Central memory CD8-positive, alpha-beta T cell (primary cell): ENCODE results near the gene GADL1.

Experiments
- ATAC-seq: fragments of 150-1000 bp; cut with Tn5 transposase; replicated peaks from 2 replicates; pipeline ENCODE4 v1.10.0; 2022; ENCODE audit warnings: mild to moderate bottlenecking, moderate FRiP score, moderate number of reproducible peaks; ENCODE audit not compliant: poor library complexity, severe bottlenecking; ENCODE audit errors: extremely low read depth
- DNase-seq, 2 donors: peaks; one replicate each; pipeline ENCODE4 v3.0.0; 2021; ENCODE audit warnings: low spot score in 2 of 2
- H3K27ac Mint-ChIP-seq: one replicate; pipeline ENCODE4 v1.8.0; 2022; ENCODE audit warnings: low read depth, mild to moderate bottlenecking, moderate library complexity, mixed read lengths
- H3K27me3 Mint-ChIP-seq: one replicate; pipeline ENCODE4 v1.8.0; 2022; ENCODE audit warnings: mixed read lengths
- H3K36me3 Mint-ChIP-seq: one replicate; pipeline ENCODE4 v1.8.0; 2022; ENCODE audit warnings: mild to moderate bottlenecking, moderate library complexity, mixed read lengths; ENCODE audit not compliant: insufficient read depth
- H3K4me1 Mint-ChIP-seq: one replicate; pipeline ENCODE4 v1.8.0; 2022; ENCODE audit warnings: mixed read lengths
- H3K4me3 Mint-ChIP-seq: one replicate; pipeline ENCODE4 v1.8.0; 2022; ENCODE audit warnings: mild to moderate bottlenecking, moderate library complexity, mixed read lengths
- H3K9me3 Mint-ChIP-seq: one replicate; pipeline ENCODE4 v1.8.0; 2022; ENCODE audit warnings: mixed read lengths

The GADL1 gene

DNA sequence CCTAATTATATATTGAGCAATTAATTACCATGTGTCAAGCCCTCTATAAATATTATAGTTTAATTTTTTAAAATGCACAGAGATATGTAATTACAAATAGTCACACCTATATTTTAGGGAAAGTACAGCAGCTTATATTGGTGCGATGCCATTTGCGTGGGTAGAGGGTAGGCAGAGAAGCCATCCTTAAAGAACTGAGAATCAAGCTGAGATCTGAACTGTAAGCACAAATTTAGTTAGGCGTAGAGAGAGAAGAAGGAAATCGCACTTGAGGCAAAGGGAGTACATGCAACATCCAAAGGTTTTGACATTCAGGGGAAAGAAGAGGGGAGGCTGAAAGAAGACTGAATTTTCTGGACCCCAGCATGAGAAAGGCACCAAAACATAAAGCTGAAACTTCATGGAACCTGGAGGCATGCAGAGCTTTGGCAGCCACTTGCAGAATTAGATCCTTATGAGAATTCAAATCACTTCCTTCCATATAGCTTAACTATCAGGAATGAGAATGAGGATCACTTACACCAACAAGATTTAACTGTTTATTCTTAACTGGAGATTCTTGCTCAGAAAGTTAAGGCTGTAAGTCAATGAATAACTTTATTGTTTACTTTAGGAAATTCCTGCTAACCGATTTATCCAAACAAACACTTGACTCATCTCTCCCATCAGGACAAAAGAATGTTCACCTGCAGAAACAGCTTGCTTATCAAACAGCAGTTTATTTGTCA is 173.7 kb downstream of the GADL1 start:
- no peaks in the 10 kb centered on the region for H3K4me1 Mint-ChIP-seq
- H3K4me3 Mint-ChIP-seq = no peak overlapping the region
- H3K27me3 Mint-ChIP-seq = no peaks in the 10 kb centered on the region
- DNase-seq (no peak), ATAC-seq (no peak)
- H3K36me3 Mint-ChIP-seq = no peaks in the 10 kb centered on the region
- no peak overlapping the region for H3K27ac Mint-ChIP-seq
- no peaks in the 10 kb centered on the region for H3K9me3 Mint-ChIP-seq

DNA sequence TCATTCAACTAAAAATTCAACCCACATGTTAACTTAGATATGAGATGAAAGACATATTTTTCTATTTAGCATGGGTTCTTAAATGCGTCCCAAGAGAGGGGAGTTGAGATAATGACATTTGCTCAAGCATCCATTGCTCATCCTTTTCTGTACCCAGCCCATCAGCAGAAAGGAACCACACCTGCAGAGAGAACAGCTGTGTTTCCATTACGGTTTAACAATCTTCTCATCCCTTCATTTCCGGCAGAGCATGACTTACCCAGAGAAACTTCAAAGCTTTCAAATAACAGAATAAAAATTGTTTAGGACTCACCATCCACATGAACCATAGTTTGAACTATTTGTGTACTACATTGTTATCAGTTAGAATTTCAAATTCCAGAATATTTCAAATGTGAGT is 174.9 kb downstream of the GADL1 start:
- H3K9me3 Mint-ChIP-seq = no peaks in the 10 kb centered on the region
- ATAC-seq (no peak), DNase-seq (no peak)
- H3K4me3 Mint-ChIP-seq = no peak overlapping the region
- no peak overlapping the region for H3K27ac Mint-ChIP-seq
- no peaks in the 10 kb centered on the region for H3K4me1 Mint-ChIP-seq
- peaks cover 11% of the 10 kb centered on the region for H3K27me3 Mint-ChIP-seq
- no peaks in the 10 kb centered on the region for H3K36me3 Mint-ChIP-seq

DNA sequence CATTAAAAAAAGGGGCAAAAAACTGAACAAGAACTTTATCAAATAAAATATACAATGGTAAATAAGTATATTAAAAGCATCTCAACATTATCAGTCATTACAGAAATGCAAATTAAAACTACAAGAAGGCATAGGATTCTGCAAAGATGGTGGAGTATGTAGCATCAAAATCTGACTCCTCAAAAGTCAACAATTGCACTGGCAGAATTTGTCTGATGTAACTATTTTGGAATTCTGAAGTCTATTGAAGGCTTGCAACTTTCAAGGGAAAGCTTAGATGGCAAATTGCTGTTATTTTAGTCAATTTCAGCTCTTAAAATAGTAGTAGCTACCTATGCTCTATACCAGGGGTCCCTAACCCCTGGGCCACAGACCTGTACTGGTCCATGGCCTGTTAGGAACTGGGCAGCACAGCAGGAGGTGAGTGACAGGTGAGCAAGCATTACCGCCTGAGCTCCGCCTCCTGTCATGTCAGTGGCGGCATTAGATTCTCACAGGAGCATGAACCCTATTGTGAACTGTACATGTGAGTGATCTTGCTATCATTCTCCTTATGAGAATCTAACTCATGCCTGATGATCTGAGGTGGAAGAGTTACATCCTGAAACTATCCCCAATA is 180.5 kb downstream of the GADL1 start:
- no peak for ATAC-seq

DNA sequence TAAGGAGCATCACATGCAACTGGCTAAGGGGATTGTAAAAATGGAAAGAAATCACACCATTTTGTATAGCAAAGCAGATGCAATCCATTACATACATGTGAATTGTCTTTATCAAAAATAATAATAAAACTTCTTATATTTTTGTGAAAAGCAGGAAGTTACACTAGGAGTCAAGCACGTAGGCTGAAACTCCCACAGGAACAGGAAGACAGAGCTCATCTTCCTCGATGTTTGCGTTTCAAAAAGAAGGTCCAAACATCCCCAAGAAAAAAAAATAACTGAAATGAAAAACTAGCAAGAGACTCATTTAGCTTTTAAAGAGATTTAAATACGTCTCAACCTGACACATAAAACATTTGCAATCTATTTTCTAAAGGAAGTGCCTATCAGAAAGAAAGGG is 181.5 kb downstream of the GADL1 start:
- Mint-ChIP-seq H3K4me3 (no peak overlapping the region), H3K27me3 (peaks cover 15% of the 10 kb centered on the region), H3K4me1 (peaks cover 10% of the 10 kb centered on the region), H3K9me3 (no peaks in the 10 kb centered on the region), H3K36me3 (no peaks in the 10 kb centered on the region), H3K27ac (no peak overlapping the region)
- DNase-seq (no peak), ATAC-seq (no peak)

More for the DNA sequence above, 180.5 kb downstream of the GADL1 start:
- Mint-ChIP-seq H3K27me3 (peaks cover 15% of the 10 kb centered on the region), H3K9me3 (no peaks in the 10 kb centered on the region), H3K4me3 (no peak overlapping the region), H3K27ac (no peak overlapping the region), H3K4me1 (peaks cover 4% of the 10 kb centered on the region), H3K36me3 (no peaks in the 10 kb centered on the region)
- DNase-seq = no peak

DNA sequence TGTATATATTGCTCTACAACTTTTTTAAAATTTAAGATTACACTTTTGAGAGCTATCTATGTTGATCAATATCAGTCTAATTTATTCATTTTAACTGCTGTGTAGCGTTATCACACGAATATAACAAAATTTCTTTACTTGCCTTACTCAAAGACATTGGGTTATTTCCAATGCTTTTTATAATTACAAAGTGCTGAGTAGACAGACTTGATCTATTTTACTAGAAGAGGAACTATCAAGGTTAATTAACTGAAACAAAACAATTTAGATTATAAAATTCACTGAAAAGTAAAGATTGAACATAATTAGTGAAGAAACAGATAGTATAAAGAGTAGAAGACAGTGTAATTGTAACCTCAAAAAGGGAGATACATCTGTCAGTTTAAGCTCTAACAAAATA is 182.6 kb downstream of the GADL1 start:
- ATAC-seq (no peak), DNase-seq (no peak)
- Mint-ChIP-seq H3K36me3 (peaks cover under 1% of the 10 kb centered on the region), H3K27ac (no peak overlapping the region), H3K27me3 (peaks cover 15% of the 10 kb centered on the region), H3K9me3 (no peaks in the 10 kb centered on the region), H3K4me3 (no peak overlapping the region), H3K4me1 (peaks cover 10% of the 10 kb centered on the region)

DNA sequence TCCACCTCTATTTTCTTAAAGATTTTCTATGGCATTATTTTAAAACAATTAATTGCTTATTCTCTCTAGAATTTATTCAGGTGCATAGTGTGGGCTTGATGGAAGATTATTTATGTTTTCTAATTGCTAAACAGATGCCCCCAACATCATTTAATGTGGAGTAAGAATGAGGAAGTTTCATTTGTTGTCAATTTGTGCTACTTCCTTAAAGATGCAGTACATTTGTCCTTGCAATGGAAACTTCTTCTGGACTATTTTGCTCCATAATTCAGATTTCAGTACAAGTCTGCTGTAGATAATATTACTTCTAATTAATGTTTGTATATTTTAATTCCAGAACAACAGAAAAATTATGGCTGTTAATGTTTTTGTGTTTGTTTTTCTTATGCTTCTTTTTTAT is 183.3 kb downstream of the GADL1 start:
- no peaks in the 10 kb centered on the region for H3K9me3 Mint-ChIP-seq
- H3K27me3 Mint-ChIP-seq = peaks cover 15% of the 10 kb centered on the region
- no peak overlapping the region for H3K4me3 Mint-ChIP-seq
- peaks cover 4% of the 10 kb centered on the region for H3K36me3 Mint-ChIP-seq
- H3K4me1 Mint-ChIP-seq = peaks cover 10% of the 10 kb centered on the region
- no peak overlapping the region for H3K27ac Mint-ChIP-seq
- DNase-seq = no peak
- no peak for ATAC-seq

DNA sequence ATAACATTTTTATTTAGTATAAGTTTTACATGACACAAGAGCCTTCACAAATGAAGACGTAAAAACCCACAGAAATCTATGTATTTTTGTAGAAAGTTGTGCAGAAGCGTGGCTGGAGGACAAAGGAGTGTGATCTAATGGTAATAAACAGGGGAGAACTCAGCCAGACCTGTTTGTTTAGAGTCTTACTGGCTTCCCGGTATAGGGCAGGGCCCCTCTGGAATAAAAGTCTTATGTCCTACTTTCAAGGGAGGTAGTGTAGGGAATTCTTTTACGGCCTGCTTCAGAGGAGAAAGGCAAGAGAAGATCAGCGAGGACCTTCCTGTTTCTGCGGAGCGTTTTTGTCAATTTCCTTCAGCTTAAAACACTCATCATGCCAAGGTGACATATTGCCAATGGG is 184.4 kb downstream of the GADL1 start:
- H3K27me3 Mint-ChIP-seq = peaks cover 8% of the 10 kb centered on the region
- H3K4me3 Mint-ChIP-seq = no peak overlapping the region
- no peak for DNase-seq
- no peak for ATAC-seq
- no peaks in the 10 kb centered on the region for H3K9me3 Mint-ChIP-seq
- no peak overlapping the region for H3K27ac Mint-ChIP-seq
- H3K4me1 Mint-ChIP-seq = peaks cover 10% of the 10 kb centered on the region
- H3K36me3 Mint-ChIP-seq = peaks cover 4% of the 10 kb centered on the region

DNA sequence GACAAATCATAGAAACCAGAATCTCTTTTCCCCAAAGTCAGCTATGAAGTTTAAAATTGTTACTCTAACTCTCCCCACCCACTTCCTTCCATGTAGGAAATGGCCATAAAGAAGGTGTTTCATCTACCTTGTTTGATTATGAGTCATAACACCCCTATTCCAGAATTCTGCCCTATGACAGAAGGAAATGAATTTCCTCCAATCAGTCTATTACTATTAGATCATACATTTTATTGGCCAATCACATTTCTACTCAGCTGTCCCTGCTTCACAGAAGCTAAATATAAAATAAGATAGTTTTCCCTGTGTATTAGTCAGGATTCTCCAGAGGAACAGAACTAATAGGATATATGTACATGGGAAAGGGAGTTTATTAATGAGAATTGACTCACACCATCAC is 186.0 kb downstream of the GADL1 start:
- DNase-seq (no peak), ATAC-seq (no peak)
- Mint-ChIP-seq H3K9me3 (no peaks in the 10 kb centered on the region), H3K4me1 (peaks cover 10% of the 10 kb centered on the region), H3K27me3 (no peaks in the 10 kb centered on the region), H3K36me3 (peaks cover 4% of the 10 kb centered on the region), H3K4me3 (no peak overlapping the region), H3K27ac (no peak overlapping the region)

DNA sequence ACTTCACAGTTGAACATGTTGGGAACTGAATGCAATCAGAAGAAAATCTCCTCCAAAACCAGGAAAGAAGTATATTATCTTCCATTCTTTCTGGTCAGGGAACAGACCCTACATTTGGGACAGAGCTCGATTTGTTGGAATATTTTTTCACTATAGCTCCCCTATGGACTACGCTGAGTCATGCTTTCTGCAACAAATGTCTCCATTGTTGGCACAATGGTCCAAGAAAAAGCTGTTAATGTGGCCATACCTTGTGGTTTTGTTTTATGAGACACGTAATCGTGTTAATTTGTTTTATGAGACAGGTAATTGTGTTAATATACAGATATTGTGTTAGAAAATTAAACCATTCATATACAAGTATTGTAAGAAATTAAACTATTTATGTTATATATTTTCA is 186.6 kb downstream of the GADL1 start:
- Mint-ChIP-seq H3K27ac (no peak overlapping the region), H3K4me1 (peaks cover 16% of the 10 kb centered on the region), H3K36me3 (peaks cover 4% of the 10 kb centered on the region), H3K4me3 (no peak overlapping the region), H3K9me3 (no peaks in the 10 kb centered on the region), H3K27me3 (no peaks in the 10 kb centered on the region)
- no peak for DNase-seq
- no peak for ATAC-seq

DNA sequence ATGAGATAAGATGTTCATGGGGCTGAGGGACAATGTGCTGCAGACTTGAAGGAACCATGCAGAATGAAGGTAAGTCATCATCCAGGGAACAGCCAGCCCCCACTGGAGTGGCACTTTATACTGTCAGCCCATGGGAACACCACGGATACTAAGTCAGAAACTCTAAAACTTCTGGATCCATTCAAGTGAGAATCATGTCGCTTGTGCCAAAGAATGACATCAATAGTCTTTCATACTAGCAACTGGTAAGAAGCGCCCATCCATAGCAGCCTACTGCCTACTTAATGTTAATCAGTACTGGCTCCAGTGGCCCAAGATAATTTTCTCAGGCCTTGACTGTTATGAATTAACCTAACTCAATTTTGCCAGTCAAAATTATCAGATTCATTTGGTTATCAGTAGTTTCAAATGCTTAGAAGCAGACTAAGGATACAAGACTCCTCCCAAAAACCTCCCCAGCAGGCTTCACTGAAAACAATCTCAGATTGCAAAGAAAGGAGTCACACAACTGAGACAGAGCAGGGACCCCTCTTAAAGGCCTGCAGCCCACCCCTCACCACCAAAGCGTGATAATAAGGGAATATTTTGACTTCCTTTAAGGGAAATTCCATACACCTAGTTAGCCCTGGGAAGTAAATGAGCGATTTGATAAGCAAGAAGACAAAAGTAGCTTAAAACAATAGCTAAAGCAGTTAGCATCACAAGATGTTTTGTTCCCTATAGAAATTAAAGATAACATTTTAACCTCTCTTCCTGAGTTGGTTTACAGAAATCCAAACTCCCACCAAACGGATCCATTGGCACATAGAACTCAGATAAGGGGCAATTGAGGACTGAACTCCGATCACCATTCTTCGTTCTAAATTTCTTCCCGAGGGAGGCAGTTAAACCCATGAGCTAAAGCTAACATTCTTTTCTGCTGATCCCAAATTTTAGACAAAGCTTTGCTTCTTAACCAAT is 189.2 kb downstream of the GADL1 start:
- Mint-ChIP-seq H3K9me3 (no peaks in the 10 kb centered on the region), H3K27ac (no peak overlapping the region), H3K36me3 (peaks cover 4% of the 10 kb centered on the region), H3K27me3 (no peaks in the 10 kb centered on the region), H3K4me1 (peaks cover 16% of the 10 kb centered on the region), H3K4me3 (no peak overlapping the region)
- DNase-seq (no peak), ATAC-seq (no peak)

DNA sequence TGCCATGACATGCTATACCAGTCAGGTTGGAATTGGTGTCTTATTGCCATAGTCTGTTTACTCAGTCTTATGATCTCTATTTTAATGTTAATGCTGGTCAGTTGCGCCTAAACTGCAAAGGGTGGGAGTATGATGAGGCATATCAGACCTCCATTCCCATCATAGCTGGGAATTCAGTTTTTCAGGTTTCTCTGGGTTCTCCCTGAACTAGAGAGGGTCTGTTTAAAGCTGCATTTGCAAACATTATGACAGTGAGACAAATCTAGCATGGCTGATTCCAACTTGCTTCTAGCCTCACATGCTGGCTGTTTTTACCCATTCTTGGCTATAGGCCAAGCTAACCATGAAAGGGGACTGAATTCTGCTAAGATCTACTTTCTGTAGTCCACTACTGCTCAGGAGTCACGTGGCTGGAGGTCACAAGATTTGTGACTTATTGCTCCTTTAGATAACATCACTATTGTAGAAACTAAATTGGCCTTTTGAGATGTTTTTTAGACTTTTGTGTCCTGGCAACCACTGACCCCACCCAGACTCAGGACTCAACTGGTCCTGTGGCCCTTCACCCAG is 191.5 kb downstream of the GADL1 start:
- ATAC-seq (no peak), DNase-seq (no peak)
- no peaks in the 10 kb centered on the region for H3K27me3 Mint-ChIP-seq
- H3K4me1 Mint-ChIP-seq = peaks cover 6% of the 10 kb centered on the region
- peaks cover 7% of the 10 kb centered on the region for H3K36me3 Mint-ChIP-seq
- no peaks in the 10 kb centered on the region for H3K9me3 Mint-ChIP-seq
- peak overlapping the region; percentile 52 for H3K27ac Mint-ChIP-seq
- H3K4me3 Mint-ChIP-seq = no peak overlapping the region

DNA sequence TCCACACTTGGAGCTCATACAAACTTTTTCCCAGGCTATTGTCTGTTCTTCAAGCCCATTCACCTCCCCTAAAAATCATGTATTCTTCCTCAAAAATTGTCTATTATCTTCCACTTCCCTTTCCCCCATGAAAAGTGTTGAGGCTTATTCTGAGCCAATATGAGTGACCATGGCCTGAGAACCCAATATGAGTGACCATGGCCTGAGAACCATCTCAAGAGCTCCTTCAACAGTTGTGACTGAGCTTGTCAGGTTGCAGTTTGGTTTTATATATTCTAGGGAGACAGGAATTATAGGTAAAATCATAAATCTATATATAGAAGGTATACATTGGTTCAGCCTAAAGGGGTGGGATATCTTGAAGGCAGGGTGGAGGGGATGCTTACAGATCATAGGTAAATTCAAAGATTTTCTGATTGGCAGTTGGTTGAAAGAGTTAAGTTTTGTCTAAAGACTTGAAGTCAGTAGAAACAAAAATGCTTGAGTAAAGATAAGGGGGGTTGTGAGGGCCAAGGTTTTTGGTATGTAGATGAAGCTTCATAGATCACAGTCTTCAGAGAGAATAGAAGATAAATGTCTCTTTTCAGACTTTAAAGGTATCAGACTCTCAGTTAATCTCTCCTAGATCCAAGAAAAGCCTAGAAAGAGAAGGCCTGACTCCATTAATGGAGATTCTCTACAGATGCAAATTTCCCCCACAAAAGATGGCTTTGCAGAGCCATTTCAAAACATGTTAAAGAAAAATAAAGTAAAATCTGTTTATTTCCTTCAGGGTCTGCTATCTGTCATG is 192.2 kb downstream of the GADL1 start:
- Mint-ChIP-seq H3K9me3 (no peaks in the 10 kb centered on the region), H3K4me1 (peaks cover 11% of the 10 kb centered on the region), H3K27me3 (no peaks in the 10 kb centered on the region), H3K36me3 (peaks cover 8% of the 10 kb centered on the region), H3K27ac (no peak overlapping the region), H3K4me3 (no peak overlapping the region)
- DNase-seq (no peak), ATAC-seq (no peak)
